GM12801 (cell line): ENCODE measurements around the gene CLEC16A.

Experiments used
- TF ChIP-seq, protein P1 (sequence below): IDR thresholded peaks from one replicate; pipeline ENCODE4 v1.5.1; 2011; ENCODE audit warnings: control low read depth; ENCODE audit not compliant: insufficient read length; ENCODE audit errors: extremely low read depth

The CLEC16A gene

DNA sequence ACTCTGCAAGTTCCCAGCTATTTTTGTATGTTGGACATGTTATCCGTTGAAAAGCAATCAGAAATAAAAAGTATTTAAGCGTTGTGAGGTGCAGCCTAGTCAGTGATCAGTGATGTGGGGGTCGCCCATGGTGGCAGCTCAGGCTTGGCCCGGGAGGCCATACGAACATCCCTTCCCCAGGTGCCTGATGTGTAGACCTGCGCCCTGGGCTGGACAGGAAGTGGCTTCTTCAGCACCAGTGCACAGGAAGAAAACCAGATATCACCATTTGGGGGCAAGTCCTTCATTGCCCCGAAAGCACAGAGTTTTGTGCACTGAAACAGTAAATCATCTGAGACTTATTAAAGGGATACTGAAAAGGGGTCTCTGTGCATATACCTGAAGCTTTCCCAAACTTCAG lies 212.8 kb downstream of the CLEC16A start:
- TF ChIP-seq, protein P1, sequence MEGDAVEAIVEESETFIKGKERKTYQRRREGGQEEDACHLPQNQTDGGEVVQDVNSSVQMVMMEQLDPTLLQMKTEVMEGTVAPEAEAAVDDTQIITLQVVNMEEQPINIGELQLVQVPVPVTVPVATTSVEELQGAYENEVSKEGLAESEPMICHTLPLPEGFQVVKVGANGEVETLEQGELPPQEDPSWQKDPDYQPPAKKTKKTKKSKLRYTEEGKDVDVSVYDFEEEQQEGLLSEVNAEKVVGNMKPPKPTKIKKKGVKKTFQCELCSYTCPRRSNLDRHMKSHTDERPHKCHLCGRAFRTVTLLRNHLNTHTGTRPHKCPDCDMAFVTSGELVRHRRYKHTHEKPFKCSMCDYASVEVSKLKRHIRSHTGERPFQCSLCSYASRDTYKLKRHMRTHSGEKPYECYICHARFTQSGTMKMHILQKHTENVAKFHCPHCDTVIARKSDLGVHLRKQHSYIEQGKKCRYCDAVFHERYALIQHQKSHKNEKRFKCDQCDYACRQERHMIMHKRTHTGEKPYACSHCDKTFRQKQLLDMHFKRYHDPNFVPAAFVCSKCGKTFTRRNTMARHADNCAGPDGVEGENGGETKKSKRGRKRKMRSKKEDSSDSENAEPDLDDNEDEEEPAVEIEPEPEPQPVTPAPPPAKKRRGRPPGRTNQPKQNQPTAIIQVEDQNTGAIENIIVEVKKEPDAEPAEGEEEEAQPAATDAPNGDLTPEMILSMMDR, result no peak

DNA sequence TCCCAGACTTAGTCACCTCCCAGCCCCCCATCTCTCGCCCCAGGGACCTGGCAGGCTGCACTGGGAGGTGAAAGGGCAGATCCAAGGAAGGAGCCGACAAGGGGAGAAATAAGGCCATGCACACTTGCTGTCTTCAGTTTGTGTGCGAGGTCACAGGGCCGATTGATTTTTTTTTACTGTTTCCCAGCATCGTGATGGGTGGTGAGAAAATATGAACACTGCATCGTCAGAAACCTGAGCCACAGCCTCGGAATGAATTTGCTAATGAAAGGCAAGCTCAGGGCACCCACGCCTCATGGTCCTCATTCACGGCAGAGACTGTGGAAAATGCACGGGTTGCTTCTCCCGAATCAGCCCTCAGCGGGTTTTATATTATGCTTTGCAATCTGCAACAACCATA lies 213.7 kb downstream of the CLEC16A start:
- TF ChIP-seq, protein P1, result no peak

DNA sequence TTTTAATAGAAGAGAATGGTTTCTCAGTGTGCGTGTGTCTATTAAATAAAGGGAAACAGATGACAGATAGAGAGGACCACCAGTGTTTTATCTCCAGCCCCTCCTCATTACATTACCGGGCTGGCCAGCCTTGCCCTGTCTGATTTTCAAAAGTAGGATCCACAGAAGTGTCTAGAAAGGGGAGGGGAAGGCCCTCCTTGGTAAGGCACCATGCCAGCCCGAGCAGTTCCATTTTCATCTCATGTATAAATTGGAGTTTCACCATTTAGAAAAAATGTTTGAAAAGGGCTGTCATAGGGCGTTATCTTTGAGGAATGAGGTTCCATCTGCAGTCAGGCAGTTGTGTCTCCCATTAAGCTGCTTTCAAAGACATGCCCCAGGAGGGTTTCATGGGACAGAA lies 214.9 kb downstream of the CLEC16A start:
- TF ChIP-seq, protein P1, result no peak

DNA sequence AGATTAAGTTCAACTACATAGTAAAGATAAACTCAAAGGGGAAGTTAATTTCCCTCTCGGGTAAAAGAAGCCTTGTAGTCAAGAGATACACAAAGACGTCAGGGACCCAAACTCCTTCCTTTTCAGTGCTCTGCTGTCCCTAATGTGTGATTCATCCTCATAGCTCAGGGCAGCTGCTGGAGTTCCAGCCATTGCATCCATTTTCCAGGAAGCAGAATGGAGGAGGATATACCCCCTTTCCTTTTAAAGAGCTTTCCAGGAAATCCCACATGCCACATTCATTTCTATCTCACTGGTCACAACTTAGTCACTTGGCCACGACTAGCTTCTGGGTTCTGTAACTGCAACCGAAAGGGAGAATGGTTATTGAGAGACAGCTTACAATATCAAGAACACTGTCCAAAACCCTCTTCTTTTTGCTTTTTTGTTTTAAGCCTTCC lies 216.3 kb downstream of the CLEC16A start:
- TF ChIP-seq, protein P1, result no peak

DNA sequence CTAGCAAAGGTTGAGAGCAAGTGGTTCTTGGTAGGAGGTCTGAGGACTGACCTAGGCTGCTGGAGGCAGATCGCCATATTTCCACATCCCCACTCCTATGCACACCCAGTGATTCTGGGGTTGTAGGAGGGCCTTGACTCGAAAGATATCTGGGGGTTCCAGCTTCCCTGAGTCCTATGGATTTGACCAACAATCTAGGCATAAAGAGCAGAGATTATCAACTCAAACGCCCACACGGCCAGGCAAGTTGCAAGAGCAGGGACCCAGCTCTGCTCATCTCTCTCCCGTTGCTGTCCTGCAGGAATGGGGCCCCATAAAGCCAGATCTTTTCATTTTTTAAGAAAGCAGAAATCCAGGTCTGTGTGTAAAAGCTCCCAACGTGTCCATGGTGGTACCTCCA lies 217.1 kb downstream of the CLEC16A start:
- TF ChIP-seq, protein P1, result no peak

DNA sequence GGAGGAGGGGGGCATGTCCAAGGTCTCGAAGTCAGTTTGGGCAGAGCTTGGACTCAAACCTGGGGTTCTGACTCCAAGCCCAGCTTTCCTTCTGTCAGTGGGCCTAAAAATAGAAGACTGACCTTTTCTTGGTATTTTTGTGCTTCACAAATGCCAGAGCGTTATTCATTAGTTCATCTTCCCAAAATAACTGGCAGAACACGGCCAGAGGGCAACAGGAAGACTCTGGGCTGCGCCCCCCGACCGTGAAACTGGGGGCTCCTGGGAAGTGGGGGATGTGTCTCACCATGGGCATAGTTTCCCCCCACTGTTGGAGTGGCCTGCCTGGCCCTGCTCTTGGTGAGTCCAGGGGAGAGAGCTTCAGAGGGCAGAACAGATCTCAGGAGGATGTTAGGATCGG lies 217.6 kb downstream of the CLEC16A start:
- TF ChIP-seq, protein P1, result no peak

DNA sequence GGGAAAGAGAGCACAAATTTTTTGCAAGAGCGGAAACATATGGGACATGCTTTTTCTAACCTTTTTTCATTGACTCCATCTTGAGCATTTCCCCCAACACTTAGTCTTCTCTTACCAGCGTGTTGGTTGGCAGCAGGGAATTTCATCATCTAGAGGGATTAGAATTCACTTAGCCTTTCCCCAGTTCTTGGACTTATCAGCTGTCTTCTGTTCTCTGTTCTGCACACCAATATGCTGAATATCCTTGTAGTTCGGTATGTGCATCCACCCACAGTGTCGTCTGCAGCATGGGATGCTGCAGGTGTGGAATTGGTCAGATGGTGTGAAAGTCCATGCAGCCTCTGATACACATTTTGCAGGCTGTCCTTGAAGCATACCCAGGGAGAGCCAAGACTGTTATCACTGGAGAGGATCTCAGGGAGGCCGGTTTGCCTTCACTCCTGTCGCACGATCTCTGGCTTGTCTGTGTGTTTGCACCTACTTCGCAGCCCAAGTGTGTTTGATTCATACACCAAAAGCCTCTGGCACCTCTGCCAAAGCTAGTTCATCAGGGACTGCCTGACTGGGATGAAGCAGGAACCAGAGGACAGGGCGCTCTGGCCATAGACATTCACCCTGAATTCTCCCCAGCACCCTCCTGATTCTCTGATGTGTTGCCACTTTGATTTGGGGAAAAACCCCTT lies 218.4 kb downstream of the CLEC16A start:
- TF ChIP-seq, protein P1, result no peak
